ENCODE measurements around the gene SCNN1B. TPM values are rescaled to one million over a fixed set of nuclear protein-coding genes. Genes with fewer than 3 reads are reported as not detected.

SCNN1B gene, protein sequence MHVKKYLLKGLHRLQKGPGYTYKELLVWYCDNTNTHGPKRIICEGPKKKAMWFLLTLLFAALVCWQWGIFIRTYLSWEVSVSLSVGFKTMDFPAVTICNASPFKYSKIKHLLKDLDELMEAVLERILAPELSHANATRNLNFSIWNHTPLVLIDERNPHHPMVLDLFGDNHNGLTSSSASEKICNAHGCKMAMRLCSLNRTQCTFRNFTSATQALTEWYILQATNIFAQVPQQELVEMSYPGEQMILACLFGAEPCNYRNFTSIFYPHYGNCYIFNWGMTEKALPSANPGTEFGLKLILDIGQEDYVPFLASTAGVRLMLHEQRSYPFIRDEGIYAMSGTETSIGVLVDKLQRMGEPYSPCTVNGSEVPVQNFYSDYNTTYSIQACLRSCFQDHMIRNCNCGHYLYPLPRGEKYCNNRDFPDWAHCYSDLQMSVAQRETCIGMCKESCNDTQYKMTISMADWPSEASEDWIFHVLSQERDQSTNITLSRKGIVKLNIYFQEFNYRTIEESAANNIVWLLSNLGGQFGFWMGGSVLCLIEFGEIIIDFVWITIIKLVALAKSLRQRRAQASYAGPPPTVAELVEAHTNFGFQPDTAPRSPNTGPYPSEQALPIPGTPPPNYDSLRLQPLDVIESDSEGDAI
- 1.7 and 2.2 TPM in 2 replicates for total RNA-seq

DNA sequence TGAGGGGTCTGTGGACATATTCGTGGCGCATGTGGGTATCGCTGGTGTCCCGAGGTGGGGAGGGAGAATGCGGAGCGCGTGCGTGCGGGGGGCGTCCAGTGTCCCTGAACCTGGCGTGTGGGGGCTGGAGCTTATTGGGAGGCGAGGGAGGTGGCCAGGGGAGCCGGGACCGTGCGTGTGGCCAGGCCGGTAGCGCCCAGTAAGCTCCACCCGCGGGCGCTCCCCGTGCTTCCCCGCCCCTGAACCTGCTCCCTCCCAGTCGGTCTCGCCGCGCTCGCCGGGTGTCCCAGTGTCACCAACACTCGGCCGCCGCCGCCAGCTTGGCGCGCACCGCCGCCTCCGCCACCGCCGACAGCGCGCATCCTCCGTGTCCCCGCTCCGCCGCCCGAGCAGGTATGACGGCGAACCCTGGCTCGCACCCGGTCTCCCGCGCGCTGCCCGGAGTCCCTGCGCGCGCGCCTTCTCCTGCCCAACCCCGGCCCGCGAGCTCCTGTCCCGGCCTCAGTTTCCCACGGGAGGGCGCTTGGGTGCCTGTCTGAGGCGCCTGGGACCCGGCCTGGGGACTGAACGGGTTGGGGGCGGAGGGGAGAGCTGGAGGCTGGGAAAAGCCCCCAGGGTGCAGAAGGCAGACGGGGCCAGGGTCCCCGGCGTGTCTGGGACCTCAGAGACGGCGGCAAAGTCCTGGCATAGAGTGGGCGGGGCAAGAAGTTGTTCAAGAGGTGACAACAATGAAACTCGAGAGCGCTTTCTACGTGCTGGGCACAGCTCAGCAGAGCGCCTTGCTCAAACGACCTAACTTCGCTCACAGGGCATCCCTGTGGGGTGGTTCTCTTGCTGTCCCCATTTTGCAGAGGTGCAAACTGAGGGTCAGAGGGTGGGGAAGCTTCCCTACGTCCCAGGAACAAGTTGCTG lies at the start of gene SCNN1B:
TSS of gene SCNN1B (plus strand) at position 258 of the 912 bp plus-strand sequence. CDS start 46,298 bp downstream, outside the sequence.

Other genes starting within 250 kb of the SCNN1B start
- gene USP31, start 152.8 kb upstream of the SCNN1B start, total RNA-seq, result 22.2 and 45.3 TPM in 2 replicates
- under 0.01 and 0.14 TPM in 2 replicates for gene SCNN1G, start 119.6 kb upstream of the SCNN1B start, total RNA-seq
- 6.5 and 16.9 TPM in 2 replicates for gene COG7, start 150.9 kb downstream of the SCNN1B start, total RNA-seq
- 14.0 and 21.4 TPM in 2 replicates for gene GGA2, start 208.2 kb downstream of the SCNN1B start, total RNA-seq